ENCODE data around the gene FDXR.
A peak's percentile ranks its signal among the peaks of the same experiment; 100 is the strongest.
"Not testable (repeated sequence)": the region's sequence is repeated elsewhere in the genome, so short reads cannot be mapped to it uniquely, and the experiment has no call there.

FDXR gene

DNA sequence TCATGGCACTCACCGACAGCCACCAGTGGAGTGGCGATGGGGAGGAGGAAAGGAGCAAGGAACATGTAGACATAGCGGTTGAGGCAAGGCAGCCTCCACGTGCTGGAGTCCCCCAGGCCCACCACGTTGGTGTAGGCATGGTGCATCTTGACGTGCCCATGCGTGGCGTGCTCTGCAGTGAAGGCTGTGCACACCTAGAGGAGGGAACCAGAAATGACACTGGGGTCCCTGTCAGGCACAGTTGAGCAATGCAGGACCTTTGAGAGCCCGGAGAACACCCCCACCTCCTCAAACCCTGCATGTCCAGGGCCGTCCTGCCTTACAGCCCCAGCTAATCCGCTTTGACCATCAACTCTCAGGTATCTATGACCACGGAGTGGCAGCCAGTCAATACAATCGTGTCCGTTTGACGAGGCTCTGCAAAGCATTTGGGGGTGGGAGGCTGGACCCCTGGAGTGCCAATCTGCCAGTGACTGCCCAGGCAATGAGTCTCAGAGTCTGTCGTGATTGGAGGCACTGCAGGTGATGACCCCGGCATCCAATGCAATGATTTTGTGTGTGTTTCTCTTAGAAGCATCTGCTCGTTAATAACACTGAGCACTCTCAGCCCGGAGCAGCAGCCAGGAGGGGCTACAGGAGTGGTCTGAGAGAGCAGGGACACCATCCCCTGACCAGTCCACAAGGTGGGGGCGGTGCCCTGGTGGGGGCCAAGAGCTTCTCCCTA lies 9.9 kb upstream of the FDXR start:
- no peaks in the 10 kb centered on the region for H3K9me3 Mint-ChIP-seq
- peaks cover 10% of the 10 kb centered on the region for H3K27me3 Mint-ChIP-seq
- H3K36me3 Mint-ChIP-seq (ENCODE audit: low read depth) = no peaks in the 10 kb centered on the region
- no peak overlapping the region for H3K4me3 Mint-ChIP-seq
- no peaks in the 10 kb centered on the region for H3K4me1 Mint-ChIP-seq (ENCODE audit: low read depth)
- no peak overlapping the region for H3K27ac Mint-ChIP-seq

DNA sequence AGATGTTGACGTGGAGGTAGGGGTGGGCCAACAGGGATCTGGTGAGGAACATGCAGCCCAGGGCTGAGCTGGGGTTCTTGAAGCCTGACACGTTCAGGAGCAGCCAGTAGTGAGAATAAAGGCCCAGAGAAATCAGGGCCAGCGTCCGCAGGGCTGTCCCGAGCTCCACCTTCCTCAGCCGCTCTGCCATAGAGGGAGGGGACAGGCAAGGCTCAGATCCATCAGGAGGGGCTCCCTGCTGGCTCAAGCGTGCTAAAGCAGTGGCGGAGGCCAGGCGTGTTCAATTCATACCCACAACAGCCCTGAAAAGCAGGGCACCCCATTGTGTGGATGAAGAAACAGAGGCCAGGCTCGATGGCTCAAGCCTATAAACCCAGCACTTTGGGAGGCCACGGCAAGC lies 8.3 kb upstream of the FDXR start:
- H3K36me3 Mint-ChIP-seq (ENCODE audit: low read depth) = no peaks in the 10 kb centered on the region
- H3K27me3 Mint-ChIP-seq = peaks cover 10% of the 10 kb centered on the region
- H3K4me3 Mint-ChIP-seq = no peak overlapping the region
- H3K4me1 Mint-ChIP-seq (ENCODE audit: low read depth) = no peaks in the 10 kb centered on the region
- no peak overlapping the region for H3K27ac Mint-ChIP-seq
- no peaks in the 10 kb centered on the region for H3K9me3 Mint-ChIP-seq

DNA sequence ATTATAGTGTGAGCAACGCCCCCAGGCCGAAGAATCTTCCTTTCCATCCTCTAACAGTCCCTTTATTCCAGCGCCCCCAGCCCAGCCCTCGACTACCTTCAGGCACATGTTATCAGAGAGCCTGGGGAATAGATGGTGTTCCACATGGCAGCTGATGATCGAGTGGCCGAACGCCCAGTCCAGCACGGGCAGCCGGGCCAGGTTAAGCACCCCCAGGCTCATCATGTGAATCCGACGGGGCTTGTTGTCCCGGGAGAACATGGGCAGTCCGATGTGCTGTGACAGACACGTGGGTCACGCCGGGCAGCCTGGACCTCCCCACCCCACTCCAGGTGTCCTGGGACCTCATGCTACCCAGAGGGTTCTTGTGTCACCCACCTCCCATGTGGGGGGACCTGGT lies 6.5 kb upstream of the FDXR start:
- Mint-ChIP-seq H3K4me3 (no peak overlapping the region), H3K27ac (no peak overlapping the region)

DNA sequence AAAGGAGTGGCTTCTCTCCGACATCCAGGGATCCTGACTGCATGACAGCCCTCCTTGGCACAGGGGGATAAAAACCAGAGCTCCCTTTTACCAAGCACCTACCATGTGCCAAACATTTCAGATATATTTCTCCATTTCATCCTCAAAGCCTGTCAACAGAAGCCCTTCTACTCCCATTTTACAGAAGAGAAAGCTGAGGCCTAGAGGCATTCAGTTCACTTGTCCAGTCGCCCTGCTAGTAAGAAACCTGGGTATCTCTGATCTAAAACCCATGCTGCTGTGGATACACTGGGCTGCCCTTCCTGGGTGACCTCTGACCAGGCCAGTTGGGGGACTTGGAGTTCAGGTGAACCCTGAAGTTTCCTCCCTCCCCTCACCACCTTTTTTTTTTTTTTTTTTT lies 5.9 kb upstream of the FDXR start:
- H3K4me1 Mint-ChIP-seq (ENCODE audit: low read depth) = peaks cover 4% of the 10 kb centered on the region
- H3K9me3 Mint-ChIP-seq = no peaks in the 10 kb centered on the region
- H3K27me3 Mint-ChIP-seq = no peaks in the 10 kb centered on the region
- no peak overlapping the region for H3K4me3 Mint-ChIP-seq
- H3K36me3 Mint-ChIP-seq (ENCODE audit: low read depth) = no peaks in the 10 kb centered on the region
- H3K27ac Mint-ChIP-seq = no peak overlapping the region

More for the DNA sequence above, 6.5 kb upstream of the FDXR start:
- H3K27me3 Mint-ChIP-seq = peaks cover 3% of the 10 kb centered on the region
- no peaks in the 10 kb centered on the region for H3K36me3 Mint-ChIP-seq (ENCODE audit: low read depth)
- H3K4me1 Mint-ChIP-seq (ENCODE audit: low read depth) = no peaks in the 10 kb centered on the region
- no peaks in the 10 kb centered on the region for H3K9me3 Mint-ChIP-seq

DNA sequence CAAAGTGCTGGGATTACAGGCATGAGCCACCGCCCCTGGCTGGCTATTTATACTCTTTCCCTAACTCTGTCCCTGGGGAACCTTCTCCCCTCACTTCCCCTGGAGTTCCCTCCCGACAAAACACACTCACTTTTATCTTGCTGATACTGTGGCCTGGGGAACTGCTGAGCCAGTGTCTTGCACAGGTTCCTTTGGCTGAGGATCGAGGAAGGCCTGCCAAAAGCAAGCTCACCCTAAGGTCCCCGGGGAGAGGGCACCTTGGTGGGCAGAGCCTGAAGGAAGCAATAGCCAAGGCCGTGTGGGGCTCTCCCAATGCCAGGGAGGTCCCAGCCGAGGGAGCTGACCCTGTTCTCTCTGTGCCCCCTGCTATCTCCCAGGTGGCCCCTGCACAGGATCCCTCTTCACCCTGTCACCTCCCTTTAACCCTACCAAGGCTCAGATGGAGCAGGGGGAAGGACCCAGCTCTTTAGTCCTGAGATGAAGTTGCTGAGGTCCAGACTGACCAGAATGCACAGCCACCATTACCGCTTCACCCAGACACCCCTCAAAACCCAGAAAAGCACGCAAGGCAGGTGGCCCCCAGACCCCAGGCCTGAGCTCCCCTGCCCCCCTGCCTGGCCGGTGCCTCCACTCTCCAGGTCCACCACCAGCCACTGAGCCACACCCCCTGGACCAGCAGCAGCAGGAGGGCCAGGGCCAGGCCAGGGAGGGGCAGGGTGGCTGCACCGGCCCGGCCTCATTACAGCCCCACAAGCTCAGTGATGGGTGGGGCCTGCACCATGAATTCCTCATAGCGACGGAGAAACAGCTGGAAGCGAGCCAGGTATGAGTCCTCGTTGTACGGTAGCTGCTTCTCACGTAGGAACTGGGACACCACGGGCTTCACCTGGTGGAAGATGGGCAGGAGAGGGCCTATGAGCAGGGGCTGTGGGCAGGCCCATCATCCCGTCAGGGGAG lies 5.1 kb upstream of the FDXR start:
- no peaks in the 10 kb centered on the region for H3K27me3 Mint-ChIP-seq
- no peak overlapping the region for H3K4me3 Mint-ChIP-seq
- H3K9me3 Mint-ChIP-seq = no peaks in the 10 kb centered on the region
- H3K4me1 Mint-ChIP-seq (ENCODE audit: low read depth) = peaks cover 4% of the 10 kb centered on the region
- H3K36me3 Mint-ChIP-seq (ENCODE audit: low read depth) = no peaks in the 10 kb centered on the region
- no peak overlapping the region for H3K27ac Mint-ChIP-seq

DNA sequence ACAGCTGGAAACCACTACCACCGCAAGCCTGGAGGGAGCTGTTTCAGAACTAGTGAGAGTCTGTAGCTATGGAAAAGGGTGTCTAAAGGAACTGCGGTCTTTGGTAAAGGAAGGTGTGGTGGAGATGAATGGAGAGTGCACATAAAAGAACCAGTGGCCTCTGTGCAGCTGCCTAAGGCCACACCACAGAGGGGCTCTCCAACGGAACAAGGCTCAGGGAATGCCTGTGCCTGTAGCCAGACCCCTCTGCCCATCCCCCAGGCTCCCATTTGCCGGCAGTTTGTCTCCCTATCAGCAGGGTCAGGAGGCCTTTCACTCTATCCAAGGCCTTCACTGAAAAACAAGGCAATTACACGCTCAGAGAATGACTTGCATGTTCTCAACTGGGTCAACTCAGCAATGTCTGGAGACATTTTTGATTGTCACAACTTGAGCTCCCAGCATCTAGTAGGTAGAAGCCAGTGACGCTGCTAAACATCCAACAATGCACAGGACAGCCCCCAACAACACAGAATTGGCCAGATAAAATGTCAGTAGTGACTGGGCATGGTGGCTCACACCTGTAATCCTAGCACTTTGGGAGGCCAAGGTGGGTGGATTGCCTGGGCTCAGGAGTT lies 3.3 kb upstream of the FDXR start:
- Mint-ChIP-seq H3K36me3 (ENCODE audit: low read depth) (no peaks in the 10 kb centered on the region), H3K4me1 (ENCODE audit: low read depth) (peaks cover 16% of the 10 kb centered on the region), H3K27ac (no peak overlapping the region), H3K9me3 (no peaks in the 10 kb centered on the region), H3K27me3 (no peaks in the 10 kb centered on the region), H3K4me3 (no peak overlapping the region)

DNA sequence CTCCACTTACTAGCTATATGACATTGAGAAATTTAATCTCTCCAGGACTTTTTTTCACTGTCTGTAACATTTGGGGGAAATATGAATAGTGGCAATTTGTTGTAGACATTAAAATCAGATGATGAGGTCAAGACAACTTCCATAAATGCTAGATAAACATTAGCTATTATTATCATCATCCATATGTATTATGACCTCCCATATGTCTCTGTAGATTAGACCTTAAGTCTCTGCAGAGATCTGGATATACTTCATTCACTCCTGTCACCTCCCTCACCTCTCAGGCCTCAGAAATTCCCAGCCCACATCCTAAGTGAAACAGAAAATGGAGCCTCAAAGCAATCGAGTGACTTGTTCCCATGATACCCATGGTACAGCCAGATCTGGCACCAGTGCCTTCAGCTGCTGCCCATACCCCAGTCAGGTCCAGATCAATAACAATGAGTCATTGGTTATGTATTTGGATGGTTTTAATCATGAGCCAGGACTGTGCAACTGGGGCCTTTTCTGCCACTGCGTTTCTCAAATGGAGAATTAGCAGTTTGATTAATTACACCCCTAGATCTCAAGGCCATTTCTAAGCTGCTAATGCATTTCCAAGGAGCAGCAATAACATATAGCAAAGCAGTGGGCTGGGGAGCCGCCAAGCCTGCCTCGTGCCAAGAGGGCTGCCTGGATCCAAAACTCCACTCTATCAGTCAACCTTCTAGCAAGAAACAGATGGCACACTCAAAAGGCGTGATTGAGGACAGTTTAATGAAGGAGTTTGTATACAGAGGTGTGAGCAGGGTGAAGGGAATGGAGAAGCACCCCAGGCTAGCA lies 2.6 kb upstream of the FDXR start:
- H3K27ac Mint-ChIP-seq = no peak overlapping the region
- H3K9me3 Mint-ChIP-seq = no peaks in the 10 kb centered on the region
- peaks cover 16% of the 10 kb centered on the region for H3K4me1 Mint-ChIP-seq (ENCODE audit: low read depth)
- no peaks in the 10 kb centered on the region for H3K36me3 Mint-ChIP-seq (ENCODE audit: low read depth)
- H3K4me3 Mint-ChIP-seq = no peak overlapping the region
- no peaks in the 10 kb centered on the region for H3K27me3 Mint-ChIP-seq

DNA sequence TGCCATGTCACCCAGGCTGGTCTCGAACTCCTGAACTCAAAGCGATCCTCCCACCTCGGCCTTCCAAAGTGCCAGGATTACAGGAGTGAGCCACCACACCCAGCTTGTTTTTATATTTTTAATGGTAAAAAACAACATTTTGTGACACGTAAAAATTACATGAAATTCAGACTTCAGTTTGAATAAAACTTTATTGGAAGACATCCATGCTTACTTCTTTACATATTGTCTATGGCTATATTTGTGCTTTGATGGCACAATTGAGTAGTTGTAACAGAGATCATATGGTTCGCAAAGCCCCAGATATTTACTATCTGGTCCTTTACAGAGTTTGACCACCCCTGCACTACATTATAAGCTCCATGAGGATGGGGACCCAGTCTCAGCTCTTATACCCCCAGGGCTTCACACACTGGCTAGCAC lies 1.8 kb upstream of the FDXR start:
- Mint-ChIP-seq H3K27ac (no peak overlapping the region), H3K27me3 (no peaks in the 10 kb centered on the region), H3K36me3 (ENCODE audit: low read depth) (no peaks in the 10 kb centered on the region), H3K9me3 (no peaks in the 10 kb centered on the region), H3K4me1 (ENCODE audit: low read depth) (peaks cover 16% of the 10 kb centered on the region), H3K4me3 (no peak overlapping the region)

DNA sequence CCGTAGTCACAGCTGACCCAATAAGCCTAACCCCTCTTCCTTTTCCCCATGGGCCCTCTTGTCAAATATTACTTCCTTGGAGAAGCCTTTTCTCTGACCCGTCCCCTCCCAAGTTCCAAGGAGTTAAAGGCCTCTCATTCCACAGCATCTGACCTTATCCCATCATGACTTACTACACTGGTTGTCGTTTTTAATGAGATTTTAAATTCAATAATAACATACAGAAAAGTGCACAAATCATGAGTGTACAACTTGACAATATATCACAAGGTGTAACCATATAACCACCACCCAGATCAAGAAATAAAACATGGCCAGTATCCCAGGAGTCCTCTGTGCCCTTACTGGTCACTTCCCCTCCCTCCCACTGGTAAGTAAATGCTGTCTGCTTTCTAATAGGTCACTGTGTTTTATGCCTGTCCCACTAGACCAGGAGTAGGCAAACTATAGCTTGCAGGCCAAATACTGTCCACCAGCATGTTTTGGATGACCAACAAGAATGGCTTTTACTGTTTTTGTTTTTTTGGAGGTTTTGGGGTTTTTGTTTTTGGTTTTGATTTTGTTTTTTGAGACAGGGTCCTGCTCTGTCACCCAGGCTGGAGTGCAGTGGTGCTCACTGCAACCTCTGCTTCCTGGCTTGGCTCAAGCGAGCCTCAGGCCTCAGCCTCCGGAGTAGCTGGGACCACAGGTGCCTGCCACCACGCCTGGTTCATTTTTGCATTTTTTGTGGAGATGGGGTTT lies 1.2 kb upstream of the FDXR start:
- Mint-ChIP-seq H3K36me3 (ENCODE audit: low read depth) (no peaks in the 10 kb centered on the region), H3K4me3 (peak overlapping the region; percentile 81), H3K27me3 (no peaks in the 10 kb centered on the region)

DNA sequence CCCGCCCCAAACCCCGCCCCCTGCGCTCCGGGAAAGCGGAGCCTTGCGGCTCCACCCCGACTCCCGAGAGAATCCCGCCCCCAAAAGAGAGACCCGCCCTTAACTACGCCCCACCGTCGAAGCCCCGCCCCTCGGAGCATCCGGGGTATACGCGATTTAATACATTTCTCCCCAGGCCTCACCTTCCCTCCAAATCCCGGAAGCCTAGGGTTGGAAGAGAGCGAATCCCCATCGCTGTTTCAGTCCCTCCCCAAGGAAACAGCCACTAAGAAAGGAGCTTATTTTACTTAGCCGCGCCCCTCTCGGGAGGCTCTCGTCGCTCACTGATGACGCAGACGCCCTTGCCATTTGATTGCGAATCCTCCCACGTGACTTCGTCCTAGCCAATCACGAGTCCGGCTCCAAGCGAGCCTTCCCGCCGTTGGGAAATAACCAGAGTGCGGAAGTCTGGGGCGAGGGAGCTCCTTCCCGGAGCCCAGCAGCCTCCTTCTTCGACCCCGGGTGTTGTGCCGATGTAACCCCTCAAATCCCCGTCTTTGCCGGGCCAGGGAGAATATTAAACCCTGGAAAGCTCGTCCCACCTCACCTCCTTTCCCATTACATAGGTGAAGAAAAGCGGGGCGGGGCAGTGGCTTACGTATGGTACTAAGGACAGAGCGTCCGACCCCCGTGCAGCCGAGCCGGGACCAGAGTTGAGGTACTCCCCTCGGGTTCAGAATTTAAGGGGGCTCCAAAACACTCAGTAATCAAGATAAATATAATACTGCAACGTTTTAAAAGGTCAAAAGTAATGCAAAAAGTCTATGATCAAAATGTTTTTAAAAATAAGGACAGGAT lies 461 bp upstream of the FDXR start:
- H3K27ac Mint-ChIP-seq = peak overlapping the region; percentile 90

More for the DNA sequence above, 1.2 kb upstream of the FDXR start:
- peak overlapping the region; percentile 90 for H3K27ac Mint-ChIP-seq
- H3K4me1 Mint-ChIP-seq (ENCODE audit: low read depth) = peaks cover 16% of the 10 kb centered on the region
- no peaks in the 10 kb centered on the region for H3K9me3 Mint-ChIP-seq

DNA sequence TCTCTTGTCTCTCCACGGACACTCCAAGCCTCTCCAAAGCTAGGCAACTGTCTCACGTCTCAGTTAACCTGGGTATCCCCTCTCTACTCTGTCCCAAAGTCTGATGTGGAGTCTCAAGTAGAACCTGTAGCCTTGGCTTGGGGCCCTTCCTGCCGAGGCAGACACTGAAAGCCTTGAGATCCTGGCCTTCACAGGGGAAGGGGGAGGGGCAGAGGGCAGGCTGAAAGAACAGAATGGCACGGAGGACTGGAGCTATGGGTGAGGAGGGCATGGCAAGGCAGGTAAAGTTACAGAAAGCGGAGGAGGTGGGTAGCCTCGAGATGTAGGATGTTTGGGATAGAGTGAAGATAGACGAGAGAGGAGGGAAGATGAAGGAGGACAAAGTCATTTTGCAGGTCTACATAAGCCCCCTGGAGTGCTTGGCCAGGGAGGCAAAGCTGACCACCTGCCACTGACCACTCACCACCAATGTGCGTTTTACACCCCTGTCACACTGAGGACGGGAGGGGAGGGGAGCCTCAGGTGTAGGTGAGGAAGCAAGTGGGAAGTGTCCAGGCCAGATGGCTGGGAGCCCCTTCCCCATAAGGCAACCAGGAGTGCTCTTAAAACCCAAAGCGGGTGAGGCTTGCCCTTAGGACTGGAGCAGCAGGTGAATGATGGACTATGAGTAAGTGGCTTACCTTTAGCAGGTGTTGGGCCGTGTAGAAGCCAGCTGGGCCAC lies 1.3 kb downstream of the FDXR start:
- Mint-ChIP-seq H3K4me1 (ENCODE audit: low read depth) (peaks cover 16% of the 10 kb centered on the region), H3K27me3 (no peaks in the 10 kb centered on the region), H3K4me3 (peak overlapping the region; percentile 81), H3K36me3 (ENCODE audit: low read depth) (no peaks in the 10 kb centered on the region), H3K9me3 (no peaks in the 10 kb centered on the region), H3K27ac (no peak overlapping the region)

More for the DNA sequence above, 461 bp upstream of the FDXR start:
- peaks cover 16% of the 10 kb centered on the region for H3K4me1 Mint-ChIP-seq (ENCODE audit: low read depth)
- peak overlapping the region; percentile 81 for H3K4me3 Mint-ChIP-seq
- H3K36me3 Mint-ChIP-seq (ENCODE audit: low read depth) = no peaks in the 10 kb centered on the region
- H3K27me3 Mint-ChIP-seq = no peaks in the 10 kb centered on the region
- H3K9me3 Mint-ChIP-seq = no peaks in the 10 kb centered on the region

DNA sequence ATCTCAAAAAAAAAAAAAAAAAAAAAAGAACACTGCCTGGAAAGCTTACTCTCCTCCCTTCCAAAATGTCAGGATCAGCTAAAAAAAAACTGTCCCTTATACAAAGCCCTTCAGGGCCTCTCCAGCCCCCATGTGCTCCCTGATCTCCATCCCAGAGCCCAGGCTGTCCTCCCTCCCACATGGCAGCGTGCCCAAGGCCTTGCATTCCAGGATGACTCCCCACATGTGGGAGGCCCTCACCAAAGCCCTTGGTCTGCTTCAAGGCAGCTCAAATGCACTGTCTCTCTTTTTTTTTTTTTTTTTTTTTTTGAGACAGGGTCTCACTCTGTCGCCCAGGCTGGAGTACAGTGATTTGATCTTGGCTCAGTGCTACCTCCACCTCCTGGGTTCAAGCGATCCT lies 2.3 kb downstream of the FDXR start:
- Mint-ChIP-seq H3K36me3 (ENCODE audit: low read depth) (no peaks in the 10 kb centered on the region), H3K27me3 (no peaks in the 10 kb centered on the region), H3K9me3 (no peaks in the 10 kb centered on the region), H3K27ac (no peak overlapping the region), H3K4me1 (ENCODE audit: low read depth) (peaks cover 16% of the 10 kb centered on the region), H3K4me3 (no peak overlapping the region)

DNA sequence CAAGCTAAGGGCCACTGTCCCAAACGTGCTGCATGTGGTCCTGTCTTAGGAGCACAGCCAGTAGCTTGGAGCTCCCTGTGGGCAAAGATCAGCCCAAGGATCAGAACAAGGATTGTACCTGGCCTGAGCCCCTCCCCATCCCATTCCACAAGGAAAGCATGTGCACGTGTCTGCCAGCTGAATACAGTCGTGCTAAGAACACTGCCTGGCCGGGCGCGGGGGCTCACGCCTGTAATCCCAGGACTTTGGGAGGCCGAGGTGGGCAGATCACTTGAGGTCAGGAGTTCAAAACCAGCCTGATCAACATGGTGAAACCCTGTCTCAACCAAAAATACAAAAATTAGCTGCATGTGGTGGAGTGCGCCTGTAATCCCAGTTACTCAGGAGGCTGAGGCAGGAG lies 2.8 kb downstream of the FDXR start:
- peaks cover 19% of the 10 kb centered on the region for H3K4me1 Mint-ChIP-seq (ENCODE audit: low read depth)
- not testable (repeated sequence) for H3K27ac Mint-ChIP-seq; H3K4me3 Mint-ChIP-seq; H3K36me3 Mint-ChIP-seq (ENCODE audit: low read depth); H3K27me3 Mint-ChIP-seq; H3K9me3 Mint-ChIP-seq

All from stimulated activated naive CD8-positive, alpha-beta T cell treated with anti-CD3 and anti-CD28 coated beads, Interleukin-15, Interleukin-2, amounts not matched to agents 100 ng/mL and 50 ng/mL, for 24 hours (primary cell).